ENCODE results near the gene TTC31.

GRCh38 chr2:74537140-74537539 lies 54.3 kb downstream of the TTC31 start:
- TF ChIP-seq CTCF (IDR thresholded peaks at IDR 0.05; ENCODE audit: low read depth, low read length, poor library complexity, severe bottlenecking) (no peak), EZH2phosphoT487 (IDR thresholded peaks at IDR 0.05; ENCODE audit: borderline replicate concordance, low read length) (no peak)
